ENCODE results near the gene KNOP1. TPM values are rescaled to one million over a fixed set of nuclear protein-coding genes. Genes with fewer than 3 reads are reported as not detected.

The KNOP1 gene
- total and polyA plus RNA-seq, 2 of the 13 experiments (the other 11 are each of a cell fraction or from before 2014, with no cell fraction given): 21.2 to 57.5 TPM

GRCh38 chr16:19717741-19718623 lies at the start of gene KNOP1, which contains the start of gene IQCK (continued):
- peak; percentile 97 for TF ChIP-seq KLF13 (CRISPR knock-in tag; IDR thresholded peaks at IDR 0.05)
- peak; percentile 31; the same call in 1 of the 2 replicates for TF ChIP-seq CREBL2 (CRISPR knock-in tag; IDR thresholded peaks at IDR 0.05; ENCODE audit: borderline replicate concordance)
- TF ChIP-seq FOXJ3 (CRISPR knock-in tag; IDR thresholded peaks at IDR 0.05; ENCODE audit: borderline replicate concordance): peak; percentile 57; the same call in 1 of the 2 replicates
- no peak for TF ChIP-seq KDM6A (CRISPR knock-in tag; IDR thresholded peaks at IDR 0.05; ENCODE audit: low read depth)
- peak; percentile 92; the same call in 1 of the 2 replicates for TF ChIP-seq ZNF772 (CRISPR knock-in tag; IDR thresholded peaks at IDR 0.05)
- TF ChIP-seq SIN3A (IDR thresholded peaks at IDR 0.05; ENCODE audit: borderline replicate concordance, low read depth, low read length): peak; percentile 96
- TF ChIP-seq ZXDC (CRISPR knock-in tag; IDR thresholded peaks at IDR 0.05): no peak
- peak; percentile 90; the same call in 1 of the 2 replicates for TF ChIP-seq ZNF414 (CRISPR knock-in tag; IDR thresholded peaks at IDR 0.05)
- peak; percentile 97 for TF ChIP-seq ZFP91 (CRISPR knock-in tag; IDR thresholded peaks at IDR 0.05; ENCODE audit: borderline replicate concordance)
- no peak for TF ChIP-seq ZNF589 (CRISPR knock-in tag; conservative IDR thresholded peaks at IDR 0.05)
- TF ChIP-seq ZNF503 (CRISPR knock-in tag; IDR thresholded peaks at IDR 0.05): peak; percentile 86; the same call in 1 of the 2 replicates
- TF ChIP-seq TCF7 (IDR thresholded peaks at IDR 0.05; ENCODE audit: low read depth): no peak
- TF ChIP-seq MXD1 (CRISPR knock-in tag; IDR thresholded peaks at IDR 0.05): peak; percentile 100; the same call in 1 of the 2 replicates
- TF ChIP-seq SRSF1 (optimal IDR thresholded peaks at IDR 0.05; ENCODE audit: low read depth, low read length): peak; percentile 85

Measured in HepG2 (cell line).